ENCODE results near the gene TULP4. TPM values are rescaled to one million over a fixed set of nuclear protein-coding genes. Genes with fewer than 3 reads are reported as not detected.
"Not testable (repeated sequence)": the region's sequence is repeated elsewhere in the genome, so short reads cannot be mapped to it uniquely, and the experiment has no call there.

TULP4 gene
- total RNA-seq, 2 experiments from 2014 or later, result 48.7 to 58.1 TPM

GRCh38 chr6:158324136-158324535 is 11.9 kb downstream of the TULP4 start:
- Mint-ChIP-seq H3K9me3 (peaks cover 2% of the 10 kb centered on the region), H3K27ac (no peak overlapping the region), H3K4me1 (peaks cover 32% of the 10 kb centered on the region), H3K4me3 (no peak overlapping the region), H3K36me3 (peaks cover 15% of the 10 kb centered on the region), H3K27me3 (no peaks in the 10 kb centered on the region)
- no peak for ATAC-seq (ENCODE audit: low read depth)
- POLR2A ChIA-PET, result no interaction called here
- no peak for DNase-seq

DNA sequence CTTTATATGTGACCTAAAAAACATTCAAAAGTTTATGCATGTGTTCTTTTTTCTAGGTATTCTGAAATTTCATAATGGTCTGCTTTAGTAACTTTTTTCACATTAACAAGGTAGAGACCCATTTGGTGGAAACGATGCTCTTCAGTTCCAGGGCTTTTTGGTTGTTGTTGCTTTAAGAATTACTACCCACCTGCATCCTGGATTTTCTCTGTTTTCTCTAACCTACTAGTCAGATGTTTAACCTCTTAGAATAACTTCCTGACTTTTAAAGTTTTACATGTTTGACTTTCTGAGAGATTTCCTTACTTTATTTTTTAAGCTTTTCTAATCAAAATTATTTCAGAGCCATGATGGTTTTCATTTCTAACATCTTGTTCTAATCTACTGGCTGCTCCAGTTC is 14.9 kb downstream of the TULP4 start:
- no peak overlapping the region for H3K4me3 Mint-ChIP-seq
- peaks cover 23% of the 10 kb centered on the region for H3K4me1 Mint-ChIP-seq
- H3K27me3 Mint-ChIP-seq, result no peaks in the 10 kb centered on the region
- no peak for DNase-seq
- ATAC-seq (ENCODE audit: low read depth), result no peak
- H3K27ac Mint-ChIP-seq, result no peak overlapping the region
- H3K9me3 Mint-ChIP-seq, result peaks cover 6% of the 10 kb centered on the region
- POLR2A ChIA-PET, result no interaction called here
- peaks cover 7% of the 10 kb centered on the region for H3K36me3 Mint-ChIP-seq

DNA sequence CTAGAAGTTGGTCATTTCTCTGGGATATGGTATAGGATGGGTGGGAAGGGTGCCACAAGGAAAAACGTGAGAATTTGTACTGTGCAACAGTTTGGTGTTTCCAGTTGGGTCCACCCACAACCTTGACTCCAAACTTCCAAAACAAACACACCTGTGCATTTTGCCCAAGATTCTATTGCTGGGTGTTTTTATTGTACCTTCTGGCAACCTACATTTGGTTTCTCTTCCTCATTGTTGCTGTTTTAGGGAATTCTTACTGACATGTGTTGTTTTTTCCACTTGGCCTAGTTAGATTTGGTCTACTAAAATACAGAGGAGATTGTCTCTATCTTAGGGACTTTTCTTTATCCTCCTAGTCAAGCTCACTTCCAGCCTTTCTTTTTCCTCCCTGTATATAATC is 16.7 kb downstream of the TULP4 start:
- no peak overlapping the region for H3K27ac Mint-ChIP-seq
- H3K27me3 Mint-ChIP-seq, result no peaks in the 10 kb centered on the region
- H3K4me3 Mint-ChIP-seq, result no peak overlapping the region
- POLR2A ChIA-PET, result no interaction called here
- ATAC-seq (ENCODE audit: low read depth) (no peak), DNase-seq (no peak)
- peaks cover 9% of the 10 kb centered on the region for H3K4me1 Mint-ChIP-seq
- H3K36me3 Mint-ChIP-seq, result peaks cover 17% of the 10 kb centered on the region
- peaks cover 13% of the 10 kb centered on the region for H3K9me3 Mint-ChIP-seq

- Mint-ChIP-seq H3K27ac (no peak overlapping the region), H3K4me1 (peaks cover 7% of the 10 kb centered on the region), H3K4me3 (no peak overlapping the region), H3K9me3 (peaks cover 14% of the 10 kb centered on the region), H3K27me3 (no peaks in the 10 kb centered on the region), H3K36me3 (peaks cover 19% of the 10 kb centered on the region)
- ATAC-seq (ENCODE audit: low read depth) (no peak), DNase-seq (no peak)
- POLR2A ChIA-PET, result no interaction called here
Measured at GRCh38 chr6:158329531-158329930, 17.3 kb downstream of the TULP4 start.

- POLR2A ChIA-PET, result no interaction called here
- DNase-seq, result no peak
- Mint-ChIP-seq H3K9me3 (peaks cover 14% of the 10 kb centered on the region), H3K27ac (no peak overlapping the region), H3K4me1 (peaks cover 7% of the 10 kb centered on the region), H3K4me3 (no peak overlapping the region), H3K27me3 (no peaks in the 10 kb centered on the region), H3K36me3 (peaks cover 17% of the 10 kb centered on the region)
- no peak for ATAC-seq (ENCODE audit: low read depth)
Measured at GRCh38 chr6:158330016-158330415, 17.8 kb downstream of the TULP4 start.

DNA sequence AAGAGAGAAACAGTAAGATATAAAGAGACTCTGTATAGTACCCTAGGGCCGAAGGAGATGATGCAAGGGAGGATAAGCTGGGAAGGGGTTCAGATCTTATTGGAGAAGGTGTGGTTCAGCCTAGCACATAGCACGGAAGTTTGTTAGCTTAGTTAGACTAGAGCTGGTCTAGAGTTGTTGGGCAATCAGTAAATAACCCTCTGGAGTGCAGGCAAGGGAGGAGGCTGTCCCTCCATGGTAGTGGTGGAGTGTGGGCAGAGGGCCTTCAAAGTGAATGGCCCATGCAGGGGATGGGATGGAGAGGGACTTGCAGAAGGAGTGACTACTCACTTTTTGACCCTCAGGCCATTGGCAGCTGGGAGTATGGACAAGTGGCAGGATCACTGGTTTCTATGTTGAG is 20.0 kb downstream of the TULP4 start:
- peaks cover 18% of the 10 kb centered on the region for H3K36me3 Mint-ChIP-seq

DNA sequence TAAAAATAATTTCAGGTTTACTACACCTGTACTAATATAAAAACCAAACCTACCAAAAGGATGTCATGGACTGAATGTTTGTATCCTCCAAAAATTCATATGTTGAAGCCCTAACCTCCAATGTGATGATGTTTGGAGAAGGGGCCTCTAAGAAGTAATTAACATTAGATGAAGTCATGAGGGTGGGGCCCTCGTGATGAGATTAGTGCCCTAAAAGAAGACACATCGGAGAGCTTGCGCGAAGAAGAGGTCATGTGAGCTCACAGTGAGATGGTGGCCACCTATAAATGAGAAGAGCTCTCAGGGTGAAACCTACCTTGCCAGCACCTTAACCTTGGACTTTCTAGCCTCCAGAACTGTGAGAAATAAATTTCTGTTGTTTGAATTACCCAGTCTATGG is 20.8 kb downstream of the TULP4 start:
- H3K27ac Mint-ChIP-seq, result no peak overlapping the region

More for the DNA sequence above, 20.0 kb downstream of the TULP4 start:
- Mint-ChIP-seq H3K4me1 (peaks cover 5% of the 10 kb centered on the region), H3K9me3 (peaks cover 14% of the 10 kb centered on the region), H3K27me3 (no peaks in the 10 kb centered on the region), H3K27ac (no peak overlapping the region), H3K4me3 (no peak overlapping the region)
- ATAC-seq (ENCODE audit: low read depth) (no peak), DNase-seq (no peak)
- POLR2A ChIA-PET, result no interaction called here

GRCh38 chr6:158334534-158334933 is 22.3 kb downstream of the TULP4 start:
- Mint-ChIP-seq H3K9me3 (peaks cover 14% of the 10 kb centered on the region), H3K27me3 (no peaks in the 10 kb centered on the region), H3K27ac (no peak overlapping the region), H3K4me1 (no peaks in the 10 kb centered on the region), H3K4me3 (no peak overlapping the region), H3K36me3 (peaks cover 18% of the 10 kb centered on the region)
- ATAC-seq (ENCODE audit: low read depth) (no peak), DNase-seq (no peak)
- POLR2A ChIA-PET, result no interaction called here

More for the DNA sequence above, 20.8 kb downstream of the TULP4 start:
- H3K27me3 Mint-ChIP-seq, result no peaks in the 10 kb centered on the region
- no peak overlapping the region for H3K4me3 Mint-ChIP-seq
- POLR2A ChIA-PET, result no interaction called here
- H3K36me3 Mint-ChIP-seq, result peaks cover 18% of the 10 kb centered on the region
- ATAC-seq (ENCODE audit: low read depth) (no peak), DNase-seq (no peak)
- no peaks in the 10 kb centered on the region for H3K4me1 Mint-ChIP-seq
- H3K9me3 Mint-ChIP-seq, result peaks cover 14% of the 10 kb centered on the region

DNA sequence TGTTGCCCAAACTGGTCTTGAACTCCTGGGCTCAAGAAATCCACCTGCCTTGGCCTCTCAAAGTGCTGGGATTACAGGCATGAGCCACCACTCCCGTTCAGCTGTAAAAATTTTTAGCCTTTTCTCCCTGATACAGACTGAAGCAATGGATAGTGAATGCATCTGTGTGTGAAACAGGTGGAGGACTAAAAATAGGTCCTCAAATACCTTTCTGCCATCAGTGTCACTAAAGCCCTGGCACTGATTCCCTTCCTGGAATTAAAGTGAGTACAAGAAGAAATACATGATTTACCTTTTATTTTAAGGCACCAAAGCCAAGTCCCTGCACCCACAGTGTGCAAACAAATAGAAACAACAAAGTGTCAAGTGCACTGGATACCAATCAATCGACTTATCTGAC is 25.1 kb downstream of the TULP4 start:
- H3K27ac Mint-ChIP-seq, result no peak overlapping the region
- no peak overlapping the region for H3K4me3 Mint-ChIP-seq
- H3K36me3 Mint-ChIP-seq, result peaks cover 15% of the 10 kb centered on the region
- DNase-seq (no peak), ATAC-seq (ENCODE audit: low read depth) (no peak)
- no peaks in the 10 kb centered on the region for H3K27me3 Mint-ChIP-seq
- POLR2A ChIA-PET, result interaction anchor here (0.7 kb wide), 1 partner anchor 9 kb away, joined by 4 read pairs; no protein-coding TSS in a partner anchor
- no peaks in the 10 kb centered on the region for H3K4me1 Mint-ChIP-seq
- peaks cover 8% of the 10 kb centered on the region for H3K9me3 Mint-ChIP-seq

DNA sequence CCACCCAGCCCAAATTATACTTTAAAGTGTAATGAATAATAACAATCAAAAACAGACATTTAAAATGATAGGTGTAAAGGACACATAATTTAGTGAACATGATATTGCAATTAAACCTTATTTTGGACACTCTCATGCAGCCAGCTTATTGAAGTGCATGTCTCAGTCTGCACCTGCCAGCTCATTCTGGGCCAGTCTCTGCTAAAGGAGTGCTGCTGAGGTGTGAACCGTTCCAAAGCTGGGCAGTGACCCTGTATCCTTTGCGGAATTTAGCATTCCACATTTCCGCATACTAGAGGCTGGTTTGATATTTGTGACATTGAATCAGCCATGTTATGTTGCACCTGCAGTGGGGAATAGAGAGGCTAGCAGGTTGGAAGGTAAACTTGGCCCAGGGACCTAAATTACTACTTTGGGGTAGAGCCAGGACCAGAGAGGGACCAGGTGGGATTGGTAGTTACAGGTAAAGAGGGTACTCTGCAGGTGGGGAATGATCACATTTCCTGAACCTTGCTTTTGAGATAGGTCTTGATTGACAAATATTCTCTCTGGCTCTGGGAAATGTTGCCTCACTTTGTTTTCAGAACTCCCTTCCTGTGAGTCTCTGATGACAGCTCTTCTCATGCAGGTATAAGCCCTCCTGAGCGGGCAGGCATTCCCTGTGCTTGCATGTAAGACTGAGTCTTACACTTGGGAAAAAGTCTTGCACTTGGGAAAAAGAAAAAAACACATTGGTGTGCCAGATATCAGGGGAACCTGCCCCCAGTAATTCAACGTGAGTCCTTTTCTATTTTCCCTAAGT is 26.2 kb downstream of the TULP4 start:
- no peak overlapping the region for H3K4me3 Mint-ChIP-seq
- H3K9me3 Mint-ChIP-seq, result peaks cover 4% of the 10 kb centered on the region
- H3K27me3 Mint-ChIP-seq, result no peaks in the 10 kb centered on the region
- no peaks in the 10 kb centered on the region for H3K4me1 Mint-ChIP-seq
- POLR2A ChIA-PET, result interaction anchor here (0.6 to 0.7 kb wide), 2 partner anchors 10 to 33 kb away, joined by 3 to 4 read pairs; no protein-coding TSS in a partner anchor
- DNase-seq (no peak), ATAC-seq (ENCODE audit: low read depth) (no peak)
- no peak overlapping the region for H3K27ac Mint-ChIP-seq
- peaks cover 10% of the 10 kb centered on the region for H3K36me3 Mint-ChIP-seq

DNA sequence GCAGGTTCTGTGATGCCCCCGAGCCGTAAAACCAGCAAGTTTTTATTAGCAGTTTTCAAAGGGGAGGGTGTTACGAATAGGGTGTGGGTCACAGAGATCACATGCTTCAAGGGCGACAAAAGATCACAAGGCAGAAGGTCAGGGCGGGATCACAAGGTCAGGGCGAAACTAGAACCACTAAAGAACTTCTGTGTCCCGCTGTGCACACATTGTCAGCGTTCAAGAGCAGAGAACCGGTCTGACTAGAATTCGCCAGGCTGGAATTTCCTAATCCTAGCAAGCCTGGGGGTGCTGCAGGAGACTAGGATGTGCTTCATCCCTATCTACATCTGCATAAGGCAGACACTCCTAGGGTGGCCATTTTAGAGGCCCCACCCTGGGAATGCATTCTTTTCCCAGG is 26.9 kb downstream of the TULP4 start:
- H3K27ac Mint-ChIP-seq; H3K4me3 Mint-ChIP-seq; DNase-seq; ATAC-seq (ENCODE audit: low read depth); H3K27me3 Mint-ChIP-seq; H3K4me1 Mint-ChIP-seq; POLR2A ChIA-PET; H3K9me3 Mint-ChIP-seq: not testable (repeated sequence)
- H3K36me3 Mint-ChIP-seq, result peaks cover 11% of the 10 kb centered on the region

- Mint-ChIP-seq H3K4me1 (no peaks in the 10 kb centered on the region), H3K27ac (no peak overlapping the region), H3K27me3 (no peaks in the 10 kb centered on the region), H3K4me3 (no peak overlapping the region), H3K36me3 (peaks cover 15% of the 10 kb centered on the region), H3K9me3 (peaks cover 1% of the 10 kb centered on the region)
- no peak for DNase-seq
- ATAC-seq (ENCODE audit: low read depth), result no peak
- POLR2A ChIA-PET, result no interaction called here
Measured at GRCh38 chr6:158340252-158340651, 28.0 kb downstream of the TULP4 start.

- Mint-ChIP-seq H3K9me3 (peaks cover 6% of the 10 kb centered on the region), H3K27me3 (no peaks in the 10 kb centered on the region), H3K27ac (no peak overlapping the region), H3K4me1 (no peaks in the 10 kb centered on the region), H3K36me3 (peaks cover 19% of the 10 kb centered on the region), H3K4me3 (no peak overlapping the region)
- POLR2A ChIA-PET, result no interaction called here
- no peak for ATAC-seq (ENCODE audit: low read depth)
- no peak for DNase-seq
Measured at GRCh38 chr6:158344534-158344933, 32.3 kb downstream of the TULP4 start.

DNA sequence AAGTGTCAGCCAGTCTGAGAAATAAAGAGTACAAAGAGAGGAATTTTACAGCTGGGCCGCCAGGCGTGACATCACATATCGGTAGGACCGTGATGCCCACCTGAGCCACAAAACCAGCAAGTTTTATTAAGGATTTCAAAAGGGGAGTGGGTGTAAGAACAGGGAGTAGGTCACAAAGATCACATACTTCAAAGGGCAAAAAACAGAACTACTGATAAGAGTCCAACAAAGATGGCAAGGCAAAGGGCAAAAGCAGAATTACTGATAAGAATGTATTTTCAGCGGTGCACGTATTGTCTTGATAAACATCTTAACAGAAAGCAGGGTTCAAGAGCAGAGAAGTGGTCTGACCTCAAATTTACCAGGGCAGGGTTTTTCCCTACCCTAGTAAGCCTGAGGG is 33.2 kb downstream of the TULP4 start:
- DNase-seq; POLR2A ChIA-PET; H3K4me1 Mint-ChIP-seq; H3K27ac Mint-ChIP-seq; ATAC-seq (ENCODE audit: low read depth); H3K27me3 Mint-ChIP-seq; H3K9me3 Mint-ChIP-seq; H3K4me3 Mint-ChIP-seq: not testable (repeated sequence)
- peaks cover 20% of the 10 kb centered on the region for H3K36me3 Mint-ChIP-seq

Data from activated naive CD8-positive, alpha-beta T cell treated with anti-CD3 and anti-CD28 coated beads, Interleukin-2, amount 10 ng/mL, durations not matched to agents 7 days and 5 days (primary cell).